GM12875 (cell line): ENCODE results near the gene NIT2.
"Not testable (repeated sequence)": the region's sequence is repeated elsewhere in the genome, so short reads cannot be mapped to it uniquely, and the experiment has no call there.

ENCODE experiments used
- H3K4me3 ChIP-seq: one replicate; pipeline ENCODE4 v1.5.1; 2011; ENCODE audit warnings: low read depth, low read length, control low read depth
- CTCF ChIP-seq: IDR thresholded peaks from 2 replicates; pipeline ENCODE4 v1.5.1; 2011; ENCODE audit warnings: low read depth, mild to moderate bottlenecking, control low read depth, inconsistent platforms, low read length, moderate library complexity, borderline replicate concordance; ENCODE audit not compliant: insufficient read depth

NIT2 gene

GRCh38 chr3:100338911-100339310, 4.4 kb downstream of the NIT2 start:
- no peak overlapping the region for H3K4me3 ChIP-seq
- no peak for TF ChIP-seq CTCF

- no peak for TF ChIP-seq CTCF
- H3K4me3 ChIP-seq: no peak overlapping the region
These were observed 5.2 kb downstream of the NIT2 start for GRCh38 chr3:100339786-100340185.

- TF ChIP-seq CTCF: no peak
- H3K4me3 ChIP-seq: no peak overlapping the region
These were observed 6.0 kb downstream of the NIT2 start for GRCh38 chr3:100340527-100340926.

- H3K4me3 ChIP-seq: no peak overlapping the region
- no peak for TF ChIP-seq CTCF
These were observed 14.2 kb downstream of the NIT2 start for GRCh38 chr3:100348727-100349126.

GRCh38 chr3:100351770-100352169, 17.2 kb downstream of the NIT2 start:
- not testable (repeated sequence) for H3K4me3 ChIP-seq

GRCh38 chr3:100352296-100353231, 18.0 kb downstream of the NIT2 start:
- H3K4me3 ChIP-seq: no peak overlapping the region
- TF ChIP-seq CTCF: no peak

- no peak for TF ChIP-seq CTCF
- no peak overlapping the region for H3K4me3 ChIP-seq
These were observed 20.3 kb downstream of the NIT2 start for GRCh38 chr3:100354850-100355249.
